Right ventricle myocardium superior (tissue), 1 donor: ENCODE data around the gene APBA2. TPM values are rescaled to one million over a fixed set of nuclear protein-coding genes. Genes with fewer than 3 reads are reported as not detected.
"Not testable (repeated sequence)": the region's sequence is repeated elsewhere in the genome, so short reads cannot be mapped to it uniquely, and the experiment has no call there.

Experiments
- ATAC-seq: fragments of 200-7000 bp; cut with Tn5 transposase; one replicate; pipeline ENCODE4 v1.9.1; 2020; ENCODE audit warnings: mild to moderate bottlenecking; ENCODE audit not compliant: poor library complexity
- DNase-seq: peaks from one replicate; pipeline ENCODE4 v3.0.0-alpha.2; 2020
- intact Hi-C: fragments of 100-400 bp; cut with DNase I; formaldehyde crosslinking; loops from one replicate; pipeline ENCODE4 v1.11.2; 2022
- total RNA-seq: library from RNA; stranded (reverse); fragmentation: NEBNext Ultra II Directional; extraction: Animal tissue kit (Norgen Biotek cat#: 25700); gene quantifications from one replicate; pipeline ENCODE4 v1.2.1, GENCODE V29; 2021
- donor health status: DM: no; HTN: yes; CAD: no; lungs with severe emphysema.

The APBA2 gene
- total RNA-seq, 1 donor from 2014 or later: 1.9 TPM

DNA sequence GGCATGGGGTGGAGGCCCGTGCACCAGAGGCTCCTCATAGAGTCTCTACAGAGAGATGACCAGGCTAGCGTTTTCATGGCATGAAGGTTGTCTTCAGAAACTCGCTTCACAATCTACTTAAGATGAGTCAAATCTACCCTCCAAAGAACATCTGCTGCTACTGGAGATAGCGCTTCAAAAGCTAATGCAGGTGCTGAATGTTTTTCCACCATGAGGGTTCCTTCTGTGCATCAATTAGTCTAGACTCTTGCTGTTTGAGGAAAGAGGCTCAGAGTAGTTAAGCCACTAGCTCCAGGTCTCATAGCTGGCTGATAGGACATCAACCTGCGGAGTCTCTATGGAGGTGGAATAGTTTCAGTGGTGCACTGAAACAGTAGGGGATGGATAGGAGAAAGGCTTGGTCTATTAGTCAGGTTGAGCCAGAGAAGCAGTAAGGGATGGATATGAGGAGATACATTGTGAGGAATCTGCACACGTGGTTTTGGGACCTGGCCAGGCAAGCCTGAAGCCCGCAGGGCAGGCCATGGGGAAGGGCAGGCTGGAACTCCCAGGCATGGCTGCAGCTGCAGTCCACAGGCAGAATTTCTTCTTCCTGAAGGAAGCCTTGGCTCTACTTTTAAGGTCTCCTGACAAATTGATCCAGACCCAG, 117.5 kb downstream of the APBA2 start:
- DNase-seq (no peak), ATAC-seq (no peak)
- intact Hi-C loops: no loop called here

DNA sequence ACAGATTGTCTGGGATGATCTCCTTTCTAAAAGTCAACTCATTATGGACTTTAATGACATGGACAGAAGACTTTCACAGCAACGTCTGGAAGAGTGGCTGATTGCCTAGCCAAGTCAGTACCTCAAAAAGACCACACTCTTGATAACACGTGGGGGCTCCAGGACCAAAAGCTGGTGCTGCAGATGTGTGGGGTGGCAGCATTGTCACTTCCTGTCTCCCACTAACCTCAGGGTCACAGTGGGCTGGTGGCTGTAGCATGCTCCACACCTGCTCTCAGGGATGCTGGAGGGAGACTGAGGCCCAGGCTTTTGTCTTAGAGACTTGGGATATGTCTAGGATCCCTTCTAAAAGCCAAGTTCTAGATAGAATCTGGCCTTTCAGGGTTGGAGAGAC, 118.1 kb downstream of the APBA2 start:
- intact Hi-C loops: no loop called here

GRCh38 chr15:29005931-29006330, 120.2 kb downstream of the APBA2 start:
- ATAC-seq: no peak
- DNase-seq: no peak
- intact Hi-C loops: no loop called here

More for the DNA sequence above, 118.1 kb downstream of the APBA2 start:
- ATAC-seq: no peak
- no peak for DNase-seq

DNA sequence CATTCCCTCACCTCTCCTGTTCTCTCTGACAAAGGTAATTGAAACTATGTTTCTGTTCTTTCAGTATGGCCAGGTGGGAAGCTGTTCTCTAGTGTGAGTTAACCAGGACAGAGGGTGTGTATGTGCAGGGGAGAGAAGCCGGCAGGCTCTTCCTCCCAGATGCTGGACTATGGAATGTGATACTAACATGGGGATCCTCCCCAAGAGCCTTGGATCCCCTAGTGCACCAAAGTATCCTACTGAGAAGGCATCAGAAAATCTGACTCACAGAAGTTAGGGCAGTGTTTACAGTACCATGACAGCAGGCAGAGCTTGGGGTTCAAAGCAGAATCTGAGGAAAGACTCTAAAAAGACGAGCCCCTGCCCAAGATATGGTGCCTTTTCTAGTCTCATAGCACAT, 123.1 kb downstream of the APBA2 start:
- ATAC-seq (no peak), DNase-seq (no peak)
- intact Hi-C loops: no loop called here

DNA sequence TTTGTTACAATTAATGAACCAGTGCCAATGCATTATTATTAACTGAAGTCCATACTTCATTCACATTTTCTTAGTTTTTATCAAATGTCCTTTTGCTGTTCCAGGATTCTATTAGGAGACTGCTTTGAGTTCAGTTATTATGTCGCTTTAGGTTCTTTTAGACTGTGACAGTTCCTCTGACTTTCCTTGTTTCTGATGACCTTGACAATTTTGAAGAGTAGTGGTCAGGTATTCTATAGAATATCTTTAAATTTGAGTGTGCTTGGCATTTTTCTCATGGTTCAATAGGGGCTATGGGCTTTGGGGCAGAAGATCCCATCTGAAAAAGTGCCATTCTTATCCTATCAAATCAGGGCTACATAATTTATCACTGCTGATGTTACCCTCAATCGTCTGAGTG, 126.3 kb downstream of the APBA2 start:
- no peak for DNase-seq
- ATAC-seq: no peak
- intact Hi-C loops: no loop called here

GRCh38 chr15:29014493-29014892, 128.7 kb downstream of the APBA2 start:
- ATAC-seq (no peak), DNase-seq (no peak)
- intact Hi-C loops: no loop called here

- intact Hi-C loops: no loop called here
- ATAC-seq: no peak
- no peak for DNase-seq
Measured at GRCh38 chr15:29016518-29016917, 130.7 kb downstream of the APBA2 start.

DNA sequence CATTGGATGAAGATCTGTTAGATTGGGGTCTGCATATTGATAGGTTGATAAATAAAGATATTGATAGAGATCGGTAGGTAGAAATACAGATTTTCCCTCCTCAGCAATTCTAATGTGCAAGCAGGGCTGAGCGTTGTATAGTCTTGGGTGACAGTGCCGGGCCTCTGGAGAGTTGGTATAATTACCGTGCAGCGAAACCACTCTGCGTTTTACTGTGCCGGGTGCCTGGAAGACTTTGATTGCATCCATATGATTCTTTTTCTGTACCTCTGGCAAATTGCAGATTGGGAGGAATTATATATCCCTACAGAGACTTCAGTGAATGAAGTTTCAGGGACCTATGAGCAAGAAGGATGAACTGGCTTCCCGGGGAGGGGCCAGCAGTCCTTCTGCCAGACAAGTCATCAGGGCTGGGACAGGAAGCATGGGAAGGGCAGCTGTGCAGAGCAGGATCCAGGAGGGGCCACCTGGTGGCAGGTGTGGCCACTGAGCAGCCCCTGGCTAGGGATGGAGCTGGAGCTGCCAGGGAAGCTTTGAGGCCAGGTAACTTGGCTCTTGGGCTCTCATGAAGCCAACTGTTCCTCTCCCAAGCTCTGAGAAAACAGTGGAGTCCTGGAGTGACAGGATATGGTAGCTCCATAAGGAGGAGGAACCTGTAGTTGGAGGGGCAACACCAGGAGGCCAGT, 132.5 kb downstream of the APBA2 start:
- intact Hi-C loops: no loop called here
- no peak for ATAC-seq
- DNase-seq: no peak

GRCh38 chr15:29018995-29019976, 133.5 kb downstream of the APBA2 start:
- intact Hi-C loops: no loop called here
- no peak for ATAC-seq

GRCh38 chr15:29021857-29022256, 136.1 kb downstream of the APBA2 start:
- intact Hi-C loops: no loop called here
- DNase-seq: no peak
- ATAC-seq: no peak

More at GRCh38 chr15:29018995-29019976, 133.5 kb downstream of the APBA2 start:
- no peak for DNase-seq

- no peak for DNase-seq
- intact Hi-C loops: no loop called here
- ATAC-seq: no peak
Measured at GRCh38 chr15:29024662-29025061, 138.9 kb downstream of the APBA2 start.

GRCh38 chr15:29025411-29025810, 139.6 kb downstream of the APBA2 start:
- ATAC-seq, DNase-seq, intact Hi-C loops: not testable (repeated sequence)

GRCh38 chr15:29028158-29028557, 142.4 kb downstream of the APBA2 start:
- intact Hi-C loops, DNase-seq, ATAC-seq: not testable (repeated sequence)

DNA sequence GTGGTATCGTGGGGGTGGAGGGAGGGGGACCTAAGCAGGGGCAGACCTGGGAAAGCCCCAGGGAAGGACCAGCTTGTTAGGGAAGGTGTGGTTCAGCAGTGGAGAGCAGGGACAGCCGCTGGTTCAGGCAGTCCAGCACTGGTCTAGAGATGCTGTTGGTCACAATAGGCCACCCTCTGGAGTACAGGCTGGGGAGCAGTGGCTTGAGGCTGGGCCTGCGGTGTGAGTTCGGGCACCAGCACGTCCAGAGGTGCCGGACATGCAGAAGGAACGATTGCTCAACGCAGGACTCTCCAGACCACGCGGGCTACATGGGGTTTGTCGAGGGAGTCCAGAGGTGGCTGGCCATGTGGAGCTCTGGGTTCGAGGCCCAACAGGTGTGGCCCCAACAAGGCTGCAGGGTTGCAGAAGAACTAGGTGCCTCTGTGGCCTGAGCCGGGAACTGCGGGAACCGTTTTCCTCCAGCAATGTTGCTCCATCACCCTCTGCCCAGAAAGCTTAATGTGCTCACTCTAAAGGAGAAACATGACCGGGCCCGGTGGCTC, 143.9 kb downstream of the APBA2 start:
- ATAC-seq (no peak), DNase-seq (no peak)
- intact Hi-C loops: no loop called here

DNA sequence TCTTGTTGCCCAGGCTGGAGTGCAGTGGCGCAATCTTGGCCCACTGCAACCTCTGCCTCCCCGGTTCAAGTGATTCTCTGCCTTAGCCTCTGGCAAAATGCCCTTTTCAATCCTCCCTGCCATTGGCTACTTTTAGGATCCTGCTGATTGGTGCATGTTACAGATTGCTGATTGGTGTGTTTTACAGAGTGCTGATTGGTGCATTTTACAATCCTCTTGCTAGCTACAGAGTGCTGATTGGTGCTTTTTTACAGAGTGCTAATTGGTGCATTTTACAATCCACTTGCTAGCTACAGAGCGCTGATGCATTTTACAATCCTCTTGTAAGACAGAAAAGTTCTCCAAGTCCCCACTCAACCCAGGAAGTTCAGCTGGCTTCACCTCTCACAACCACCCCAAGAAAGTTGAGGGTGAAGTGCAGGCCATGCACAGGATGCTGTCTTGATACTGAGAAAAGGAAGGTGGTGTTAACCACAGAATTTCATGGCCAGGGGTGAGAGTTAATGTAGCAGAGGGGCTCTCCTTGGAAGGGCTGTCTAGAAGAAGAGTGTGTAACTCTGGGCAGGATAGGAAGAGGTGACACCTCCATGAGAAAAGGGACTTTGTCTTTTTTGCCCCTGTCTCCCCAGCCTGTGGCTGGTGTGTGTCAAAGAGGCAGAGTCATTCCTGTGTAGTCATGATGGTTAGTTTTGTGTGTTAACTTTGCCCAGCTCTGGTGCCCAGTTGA, 145.9 kb downstream of the APBA2 start:
- DNase-seq (no peak), ATAC-seq (no peak)
- intact Hi-C loops: no loop called here

GRCh38 chr15:29032229-29032625, 146.5 kb downstream of the APBA2 start:
- ATAC-seq: no peak
- intact Hi-C loops: no loop called here
- no peak for DNase-seq

GRCh38 chr15:29032751-29033150, 147.0 kb downstream of the APBA2 start:
- intact Hi-C loops: no loop called here
- ATAC-seq (no peak), DNase-seq (no peak)

GRCh38 chr15:29034151-29034550, 148.4 kb downstream of the APBA2 start:
- intact Hi-C loops: no loop called here
- ATAC-seq (no peak), DNase-seq (no peak)
